A549 (cell line): ENCODE measurements around the gene SYK. TPM values are rescaled to one million over a fixed set of nuclear protein-coding genes. Genes with fewer than 3 reads are reported as not detected.

Source experiments
- ATAC-seq, 2 experiments: fragments of 200-7000 bp in 1 of 2; fragments of >200 bp in 1 of 2; cut with Nextera tagmentation in 1 of 2; cut with Tn5 transposase in 1 of 2; 3 replicates each; pipeline versions ENCODE4 v1.8.0 to v1.9.1; 2018 to 2020; ENCODE audit warnings: mild to moderate bottlenecking in 1 of 2, moderate library complexity in 1 of 2
- CTCF ChIA-PET: fragments of 300-600 bp; sonication (Branson Sonifier 250); formaldehyde crosslinking; extraction: SDS; loops from one replicate; lab custom pipeline; 2021; ENCODE audit warnings: antibody characterized with exemption, inconsistent platforms; lab: Yijun Ruan, JAX
- POLR2A ChIA-PET: fragments of 350-600 bp; formaldehyde crosslinking; extraction: SDS; loops from one replicate; lab custom pipeline; 2021; ENCODE audit warnings: antibody characterized with exemption, inconsistent platforms; lab: Yijun Ruan, JAX
- DNase-seq, 2 experiments: peaks; one replicate each; pipeline versions ENCODE4 v3.0.0 to v3.0.0-alpha.2; 2011 to 2016; ENCODE audit warnings: low read depth in 1 of 2, low spot score in 1 of 2
- FAIRE-seq: peaks from 2 replicates; lab custom pipeline; 2011; peaks lifted over from hg19 to GRCh38; lab: Jason Lieb, UNC
- H3K27ac ChIP-seq, 2 experiments: fragments of >200 bp; sonication (Bioruptor Twin); formaldehyde crosslinking; 3 replicates each; pipeline ENCODE4 v1.5.1; 2016 to 2017
- H3K4me1 ChIP-seq: fragments of >200 bp; sonication (Bioruptor Twin); formaldehyde crosslinking; 3 replicates; pipeline ENCODE4 v1.6.1; 2016
- H3K4me2 ChIP-seq: fragments of >200 bp; sonication (Bioruptor Twin); formaldehyde crosslinking; 3 replicates; pipeline ENCODE4 v1.6.1; 2016
- H3K4me3 ChIP-seq: fragments of >200 bp; sonication (Bioruptor Twin); formaldehyde crosslinking; 3 replicates; pipeline ENCODE4 v1.5.1; 2016
- H3K9me3 ChIP-seq: fragments of >200 bp; sonication (Bioruptor Twin); formaldehyde crosslinking; 3 replicates; pipeline ENCODE4 v1.6.1; 2016
- ATOH8 ChIP-seq: fragments of 250-450 bp; sonication (Bioruptor Pico); IDR thresholded peaks from 2 replicates; pipeline ENCODE4 v1.5.0; 2020; ENCODE audit warnings: low read depth, mild to moderate bottlenecking, moderate library complexity
- CBX2 ChIP-seq: fragments of 200-600 bp; sonication (generic); IDR thresholded peaks from 2 replicates; pipeline ENCODE4 v1.6.1; 2016; ENCODE audit warnings: low read depth, mild to moderate bottlenecking, borderline replicate concordance
- ELK1 ChIP-seq: fragments of 150-350 bp; IDR thresholded peaks from 2 replicates; pipeline ENCODE4 v1.6.1; 2014; ENCODE audit warnings: low read depth, mild to moderate bottlenecking, low read length
- ESRRA ChIP-seq: fragments of 150-350 bp; IDR thresholded peaks from 2 replicates; pipeline ENCODE4 v1.6.1; 2014; ENCODE audit warnings: mild to moderate bottlenecking, low read length, borderline replicate concordance
- FOSB ChIP-seq: fragments of 250-450 bp; sonication (Bioruptor Pico); IDR thresholded peaks from 2 replicates; pipeline ENCODE4 v1.5.0; 2020; ENCODE audit warnings: mild to moderate bottlenecking, moderate library complexity
- GATA3 ChIP-seq: IDR thresholded peaks from 2 replicates; pipeline ENCODE4 v1.6.1; 2012; ENCODE audit warnings: borderline replicate concordance
- HDAC2 ChIP-seq: fragments of 200-600 bp; sonication (generic); IDR thresholded peaks from 2 replicates; pipeline ENCODE4 v1.6.1; 2016
- HOXB5 ChIP-seq: fragments of 250-450 bp; sonication (Bioruptor Pico); IDR thresholded peaks from 2 replicates; pipeline ENCODE4 v1.5.0; 2020; ENCODE audit warnings: mild to moderate bottlenecking, moderate library complexity
- JUNB ChIP-seq: fragments of >200 bp; sonication (Bioruptor Twin); formaldehyde crosslinking; IDR thresholded peaks from 2 replicates; pipeline ENCODE4 v1.6.1; 2016
- KDM1A ChIP-seq: fragments of 200-600 bp; sonication (generic); IDR thresholded peaks from 2 replicates; pipeline ENCODE4 v1.6.1; 2016; ENCODE audit warnings: low read depth, mild to moderate bottlenecking
- MAFK ChIP-seq: fragments of 450-650 bp; IDR thresholded peaks from 2 replicates; pipeline ENCODE4 v1.6.1; 2014; ENCODE audit not compliant: partially characterized antibody
- MYC ChIP-seq: IDR thresholded peaks from 2 replicates; pipeline ENCODE4 v1.6.1; 2012; ENCODE audit warnings: mild to moderate bottlenecking, inconsistent platforms, low read length, improper control_type of control experiment, borderline replicate concordance
- RAD21 ChIP-seq, 2 experiments: fragments of >200 bp in 1 of 2; sonication (Bioruptor Twin) in 1 of 2; formaldehyde crosslinking in 1 of 2; IDR thresholded peaks in 1 of 2; conservative IDR thresholded peaks in 1 of 2; 2 replicates in 1 of 2; 3 replicates in 1 of 2; pipeline ENCODE4 v1.6.1; 2012 to 2018; ENCODE audit warnings: inconsistent platforms in 1 of 2
- RARB ChIP-seq: fragments of 250-450 bp; sonication (Bioruptor Pico); IDR thresholded peaks from 2 replicates; pipeline ENCODE4 v1.8.0; 2021; ENCODE audit warnings: mild to moderate bottlenecking, moderate library complexity
- REST ChIP-seq: fragments of 200-600 bp; sonication (generic); IDR thresholded peaks from 2 replicates; pipeline ENCODE4 v1.6.1; 2016; ENCODE audit warnings: antibody characterized with exemption, mild to moderate bottlenecking, moderate library complexity
- RFX5 ChIP-seq: fragments of 450-650 bp; IDR thresholded peaks from 2 replicates; pipeline ENCODE4 v1.7.1; 2014; ENCODE audit warnings: antibody characterized with exemption, mild to moderate bottlenecking, moderate library complexity
- RNF2 ChIP-seq: fragments of 200-600 bp; sonication (generic); IDR thresholded peaks from 2 replicates; pipeline ENCODE4 v1.6.1; 2016; ENCODE audit warnings: low read depth, mild to moderate bottlenecking, antibody characterized with exemption, moderate library complexity, borderline replicate concordance
- SMC3 ChIP-seq: fragments of >200 bp; sonication (Bioruptor Twin); formaldehyde crosslinking; IDR thresholded peaks from 3 replicates; pipeline ENCODE4 v1.6.1; 2018; ENCODE audit warnings: inconsistent platforms
- SREBF2 ChIP-seq: fragments of 450-650 bp; IDR thresholded peaks from 2 replicates; pipeline ENCODE4 v1.6.1; 2014; ENCODE audit warnings: mild to moderate bottlenecking, moderate library complexity
- TP53 ChIP-seq: fragments of 250-450 bp; sonication (Bioruptor Pico); IDR thresholded peaks from 2 replicates; pipeline ENCODE4 v1.5.0; 2021; ENCODE audit warnings: mild to moderate bottlenecking, moderate library complexity
- ZC3H11A ChIP-seq: fragments of 450-650 bp; IDR thresholded peaks from 2 replicates; pipeline ENCODE4 v1.6.1; 2014; ENCODE audit warnings: antibody characterized with exemption, mild to moderate bottlenecking
- ZNF302 ChIP-seq: fragments of 250-450 bp; sonication (Bioruptor Pico); IDR thresholded peaks from 2 replicates; pipeline ENCODE4 v1.9.0; 2021; ENCODE audit warnings: inconsistent platforms, mild to moderate bottlenecking, moderate library complexity
- ZSCAN20 ChIP-seq: fragments of 250-450 bp; sonication (Bioruptor Pico); IDR thresholded peaks from 2 replicates; pipeline ENCODE4 v1.8.0; 2022; ENCODE audit warnings: mild to moderate bottlenecking, moderate library complexity
- WGBS: methylation state at CpG from one replicate; pipeline ENCODE4 v1.1.6; 2017; ENCODE audit errors: missing lambda C conversion rate; 5-methylcytosine and 5-hydroxymethylcytosine counted together
- polyA plus RNA-seq, 4 experiments: library from polyadenylated mRNA; depleted of rRNA in 3 of 4; stranded (reverse); fragments of >200 nt; fragmentation: RNase III in 1 of 4; extraction: RNeasy Plus Mini Kit Qiagen cat#74134 plus additional on column Dnase treatment in 1 of 4; gene quantifications; 2 replicates in 3 of 4; 3 replicates in 1 of 4; pipeline ENCODE4 v1.2.3, GENCODE V29; 2011 to 2017
- TF ChIP-seq, protein P1 (sequence below): fragments of >200 bp; sonication (Bioruptor Twin); formaldehyde crosslinking; IDR thresholded peaks from 2 replicates; pipeline ENCODE4 v1.6.1; 2016
- TF ChIP-seq, protein P2 (sequence below): IDR thresholded peaks from 2 replicates; pipeline ENCODE4 v1.6.1; 2012

SYK gene
- polyA plus RNA-seq, 2 of the 4 experiments (the other 2 are of a cell fraction) = 0.01 to 0.03 TPM

DNA sequence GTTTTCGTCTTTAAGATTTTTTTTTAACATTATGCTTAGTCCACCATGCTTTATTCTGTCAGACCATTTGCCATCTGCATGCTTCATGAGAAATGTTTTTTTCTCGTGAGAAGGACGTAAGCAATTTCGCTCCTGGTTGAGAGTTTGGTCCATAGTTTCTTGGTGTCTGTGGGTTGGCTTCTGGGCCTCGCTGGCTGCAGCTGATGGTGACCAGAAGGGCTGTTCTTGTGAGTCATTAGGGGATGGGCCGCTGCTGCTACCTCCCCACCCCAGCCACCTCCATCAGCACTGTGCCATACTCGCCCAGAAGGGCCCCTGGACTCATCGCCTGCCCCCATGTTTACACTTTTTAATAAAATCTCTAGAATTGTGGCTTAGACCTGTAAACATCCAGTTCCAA is 11.4 kb downstream of the SYK start:
- H3K4me1 ChIP-seq = no peaks in the 10 kb centered on the region
- FAIRE-seq (no peak), DNase-seq (no peak), ATAC-seq (no peak)
- no peak overlapping the region for H3K4me2 ChIP-seq
- 19% methylated on average over 8 of the region's 8 CpGs for WGBS
- CTCF ChIA-PET = interaction anchor here (1.3 kb wide), 1 partner anchor 13 kb away, joined by 3 read pairs; no protein-coding TSS in a partner anchor
- H3K4me3 ChIP-seq = no peak overlapping the region
- H3K27ac ChIP-seq = no peak overlapping the region
- H3K9me3 ChIP-seq = no peaks in the 10 kb centered on the region
- TF ChIP-seq MAFK (no peak), RARB (CRISPR knock-in tag) (no peak), TP53 (no peak), SMC3 (no peak), SREBF2 (no peak), CBX2 (no peak), ZNF302 (CRISPR knock-in tag) (no peak), FOSB (CRISPR knock-in tag) (no peak), ZSCAN20 (CRISPR knock-in tag) (no peak), GATA3 (no peak), HDAC2 (no peak), RAD21 (conservative IDR thresholded peaks at IDR 0.05 in 1 of 2, IDR thresholded peaks at IDR 0.05 in 1 of 2) (no peak), ESRRA (no peak), RNF2 (no peak), ZC3H11A (no peak), REST (no peak), RFX5 (no peak), HOXB5 (CRISPR knock-in tag) (no peak)
- POLR2A ChIA-PET = no interaction called here

- FAIRE-seq (no peak), ATAC-seq (no peak), DNase-seq (no peak)
- Histone ChIP-seq H3K4me2 (no peak overlapping the region), H3K4me1 (no peaks in the 10 kb centered on the region), H3K9me3 (no peaks in the 10 kb centered on the region), H3K4me3 (no peak overlapping the region), H3K27ac (no peak overlapping the region)
- 58% methylated on average over 2 of the region's 2 CpGs for WGBS
- TF ChIP-seq, protein P1, sequence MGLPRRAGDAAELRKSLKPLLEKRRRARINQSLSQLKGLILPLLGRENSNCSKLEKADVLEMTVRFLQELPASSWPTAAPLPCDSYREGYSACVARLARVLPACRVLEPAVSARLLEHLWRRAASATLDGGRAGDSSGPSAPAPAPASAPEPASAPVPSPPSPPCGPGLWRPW = no peak
- TF ChIP-seq MYC = no peak
- no peak for TF ChIP-seq JUNB
- no peak for TF ChIP-seq ZC3H11A
- no peak for TF ChIP-seq RAD21 (conservative IDR thresholded peaks at IDR 0.05 in 1 of 2, IDR thresholded peaks at IDR 0.05 in 1 of 2)
- TF ChIP-seq ATOH8 (CRISPR knock-in tag) = no peak
- TF ChIP-seq KDM1A = no peak
- TF ChIP-seq TP53 = no peak
- TF ChIP-seq HDAC2 = no peak
- TF ChIP-seq ELK1 = no peak
- TF ChIP-seq, protein P2, sequence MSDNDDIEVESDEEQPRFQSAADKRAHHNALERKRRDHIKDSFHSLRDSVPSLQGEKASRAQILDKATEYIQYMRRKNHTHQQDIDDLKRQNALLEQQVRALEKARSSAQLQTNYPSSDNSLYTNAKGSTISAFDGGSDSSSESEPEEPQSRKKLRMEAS = no peak
- TF ChIP-seq ZSCAN20 (CRISPR knock-in tag) = no peak
- ChIA-PET POLR2A (no interaction called here), CTCF (interaction anchor here (1.3 kb wide), 1 partner anchor 13 kb away, joined by 3 read pairs; no protein-coding TSS in a partner anchor)
Measured at GRCh38 chr9:90813523-90813922, 11.9 kb downstream of the SYK start.
